HG03045 (cell line): ENCODE measurements around the gene PLCH1.

Source experiments
- ATAC-seq: cut with Tn5 transposase; IDR thresholded peaks from one replicate; pipeline ENCODE4 v1.9.1; 2021; ENCODE audit warnings: mild to moderate bottlenecking, moderate library complexity; ENCODE audit not compliant: unreplicated experiment

Gene PLCH1

GRCh38 chr3:155554777-155555451 is 190.0 kb downstream of the PLCH1 start:
- peak; percentile 51 for ATAC-seq

GRCh38 chr3:155553780-155554179 is 191.1 kb downstream of the PLCH1 start:
- ATAC-seq: no peak

- no peak for ATAC-seq
Observed at GRCh38 chr3:155553326-155553725, 191.5 kb downstream of the PLCH1 start.

- no peak for ATAC-seq
Observed at GRCh38 chr3:155550391-155550790, 194.5 kb downstream of the PLCH1 start.

- ATAC-seq: no peak
Observed at GRCh38 chr3:155549087-155549486, 195.8 kb downstream of the PLCH1 start.

GRCh38 chr3:155548195-155548594 is 196.7 kb downstream of the PLCH1 start:
- no peak for ATAC-seq

- no peak for ATAC-seq
Observed at GRCh38 chr3:155535098-155535497, 209.8 kb downstream of the PLCH1 start.

GRCh38 chr3:155528579-155528978 is 216.3 kb downstream of the PLCH1 start:
- no peak for ATAC-seq

- no peak for ATAC-seq
Observed at GRCh38 chr3:155525324-155525833, 219.5 kb downstream of the PLCH1 start.

GRCh38 chr3:155520463-155520862 is 224.4 kb downstream of the PLCH1 start:
- ATAC-seq: no peak

- no peak for ATAC-seq
Observed at GRCh38 chr3:155519078-155519477, 225.8 kb downstream of the PLCH1 start.

- no peak for ATAC-seq
Observed at GRCh38 chr3:155517903-155518302, 227.0 kb downstream of the PLCH1 start.

- ATAC-seq: no peak
Observed at GRCh38 chr3:155516439-155516838, 228.4 kb downstream of the PLCH1 start.

GRCh38 chr3:155512867-155513261 is 232.0 kb downstream of the PLCH1 start:
- no peak for ATAC-seq

- ATAC-seq: no peak
Observed at GRCh38 chr3:155512175-155512866, 232.6 kb downstream of the PLCH1 start.

- no peak for ATAC-seq
Observed at GRCh38 chr3:155504682-155505081, 240.2 kb downstream of the PLCH1 start.

GRCh38 chr3:155502630-155503029 is 242.2 kb downstream of the PLCH1 start:
- no peak for ATAC-seq

- no peak for ATAC-seq
Observed at GRCh38 chr3:155500194-155500818, 244.6 kb downstream of the PLCH1 start.

GRCh38 chr3:155497930-155498647 is 246.8 kb downstream of the PLCH1 start:
- ATAC-seq: no peak

GRCh38 chr3:155496206-155496605 is 248.7 kb downstream of the PLCH1 start:
- ATAC-seq: no peak

- ATAC-seq: peak; percentile 62
Observed at GRCh38 chr3:155495387-155495786, 249.5 kb downstream of the PLCH1 start.
